Measurements from ENCODE around the gene RRBP1.
A peak's percentile ranks its signal among the peaks of the same experiment; 100 is the strongest.
"Not testable (repeated sequence)": the region's sequence is repeated elsewhere in the genome, so short reads cannot be mapped to it uniquely, and the experiment has no call there.

RRBP1 gene

GRCh38 chr20:17659801-17660200 is 22.2 kb downstream of the RRBP1 start:
- no peak for DNase-seq

- DNase-seq = not testable (repeated sequence)
Observed at GRCh38 chr20:17659344-17659743, 22.7 kb downstream of the RRBP1 start.

GRCh38 chr20:17658648-17658993 is 23.4 kb downstream of the RRBP1 start:
- DNase-seq = no peak

GRCh38 chr20:17657898-17658647 is 24.0 kb downstream of the RRBP1 start:
- no peak for DNase-seq

- DNase-seq = no peak
Observed at GRCh38 chr20:17657079-17657825, 24.8 kb downstream of the RRBP1 start.

GRCh38 chr20:17655865-17656479 is 26.1 kb downstream of the RRBP1 start:
- no peak for DNase-seq

GRCh38 chr20:17655286-17655651 is 26.8 kb downstream of the RRBP1 start:
- no peak for DNase-seq

- DNase-seq = peak; percentile 44
Observed at GRCh38 chr20:17654649-17655285, 27.3 kb downstream of the RRBP1 start.

- no peak for DNase-seq
Observed at GRCh38 chr20:17653835-17654648, 28.0 kb downstream of the RRBP1 start.

- no peak for DNase-seq
Observed at GRCh38 chr20:17652411-17652810, 29.6 kb downstream of the RRBP1 start.

- no peak for DNase-seq
Observed at GRCh38 chr20:17651760-17652388, 30.2 kb downstream of the RRBP1 start.

- DNase-seq = no peak
Observed at GRCh38 chr20:17651129-17651759, 30.8 kb downstream of the RRBP1 start.

GRCh38 chr20:17650301-17651128 is 31.5 kb downstream of the RRBP1 start:
- no peak for DNase-seq

- peak; percentile 39 for DNase-seq
Observed at GRCh38 chr20:17648791-17649730, 33.0 kb downstream of the RRBP1 start.

GRCh38 chr20:17648315-17648646 is 33.8 kb downstream of the RRBP1 start:
- DNase-seq = peak; percentile 37

- DNase-seq = no peak
Observed at GRCh38 chr20:17647391-17648314, 34.4 kb downstream of the RRBP1 start.

- DNase-seq = no peak
Observed at GRCh38 chr20:17646961-17647301, 35.1 kb downstream of the RRBP1 start.

GRCh38 chr20:17646209-17646960 is 35.7 kb downstream of the RRBP1 start:
- DNase-seq = no peak
